K562 (cell line): ENCODE data around the gene NCOA1. TPM values are rescaled to one million over a fixed set of nuclear protein-coding genes. Genes with fewer than 3 reads are reported as not detected.

ENCODE experiments used
- FOXA1 ChIP-seq: fragments of 450-650 bp; IDR thresholded peaks from 2 replicates; pipeline ENCODE4 v1.6.1; 2016; ENCODE audit warnings: mild to moderate bottlenecking, borderline replicate concordance
- PTRF ChIP-seq: fragments of 450-650 bp; IDR thresholded peaks from 2 replicates; pipeline ENCODE4 v1.6.1; 2016; ENCODE audit warnings: mild to moderate bottlenecking, missing genetic modification characterization, missing compliant biosample characterization
- STAT5B ChIP-seq: fragments of 250-450 bp; sonication (Bioruptor Pico); IDR thresholded peaks from 2 replicates; pipeline ENCODE4 v1.8.0; 2021; ENCODE audit warnings: mild to moderate bottlenecking, inconsistent platforms
- ZFP36 ChIP-seq: fragments of 150-350 bp; IDR thresholded peaks from 2 replicates; pipeline ENCODE4 v1.6.1; 2018; ENCODE audit warnings: low read length, low read depth; ENCODE audit not compliant: partially characterized antibody
- ZNF717 ChIP-seq: fragments of 250-450 bp; sonication (Bioruptor Pico); IDR thresholded peaks from 2 replicates; pipeline ENCODE4 v1.5.0; 2021
- ZNF785 ChIP-seq: fragments of 250-450 bp; sonication (Bioruptor Pico); IDR thresholded peaks from 2 replicates; pipeline ENCODE4 v1.4.0; 2020; ENCODE audit warnings: mild to moderate bottlenecking
- ZZZ3 ChIP-seq: fragments of 450-650 bp; IDR thresholded peaks from 2 replicates; pipeline ENCODE4 v1.6.1; 2016; ENCODE audit warnings: antibody characterized with exemption, mild to moderate bottlenecking, moderate library complexity
- polyA plus RNA-seq, 8 experiments: library from polyadenylated mRNA; depleted of rRNA in 4 of 8; stranded (reverse) in 5 of 8; unstranded in 3 of 8; fragments of >200 nt; fragmentation: Nextera tagmentation in 2 of 8; fragmentation: Illumina TruSeq in 1 of 8; extraction: Ambion mirVana in 2 of 8; extraction: Trizol in 1 of 8; gene quantifications; 2 replicates each; pipeline versions ENCODE4 v1.2.1 to v1.2.3, GENCODE V29; 2011 to 2014; ENCODE audit warnings: inconsistent platforms in 1 of 8, missing spikeins in 1 of 8
- total RNA-seq, 7 experiments: library from RNA; depleted of rRNA in 6 of 7; stranded (reverse); fragments of >200 nt in 6 of 7; fragmentation: Illumina TruSeq in 2 of 7; extraction: Trizol in 2 of 7; gene quantifications; 2 replicates each; pipeline versions ENCODE4 v1.2.1 to v1.2.3, GENCODE V29; 2011 to 2021; ENCODE audit warnings: low replicate concordance in 1 of 7
- TF ChIP-seq, protein P1 (sequence below): IDR thresholded peaks from 2 replicates; pipeline ENCODE4 v1.6.1; 2011; ENCODE audit warnings: borderline replicate concordance, low read depth, mild to moderate bottlenecking, moderate library complexity, low read length; ENCODE audit not compliant: insufficient read depth, poor library complexity, severe bottlenecking
- TF ChIP-seq, protein P2 (sequence below): sonication (generic); formaldehyde crosslinking; IDR thresholded peaks from 2 replicates; pipeline ENCODE4 v1.9.0; 2022; ENCODE audit warnings: mild to moderate bottlenecking, missing genetic modification reagents
- TF ChIP-seq, protein P3 (sequence below), 2 experiments: IDR thresholded peaks; 2 replicates each; pipeline ENCODE4 v1.6.1; 2012; ENCODE audit warnings: improper control_type of control experiment in 2 of 2, low read depth in 2 of 2, low read length in 2 of 2, borderline replicate concordance in 1 of 2
- TF ChIP-seq, protein P4 (sequence below), 2 experiments: fragments of 150-350 bp in 1 of 2; IDR thresholded peaks; 2 replicates each; pipeline ENCODE4 v1.6.1; 2012 to 2016; ENCODE audit warnings: low read depth in 2 of 2, low read length in 2 of 2, mild to moderate bottlenecking in 1 of 2, moderate library complexity in 1 of 2
- TF ChIP-seq, protein P5 (sequence below): fragments of 250-450 bp; sonication (Bioruptor Pico); IDR thresholded peaks from 2 replicates; pipeline ENCODE4 v1.9.0; 2021; ENCODE audit warnings: mild to moderate bottlenecking, inconsistent platforms
- TF ChIP-seq, protein P6 (sequence below): fragments of 450-650 bp; IDR thresholded peaks from 2 replicates; pipeline ENCODE4 v1.6.1; 2014; ENCODE audit warnings: low read depth, mild to moderate bottlenecking, moderate library complexity, borderline replicate concordance

NCOA1 gene
- total and polyA plus RNA-seq, 9 of the 15 experiments (the other 6 are each of a cell fraction or from before 2014, with no cell fraction given), result 4.9 to 25.7 (median 17.0) TPM

DNA sequence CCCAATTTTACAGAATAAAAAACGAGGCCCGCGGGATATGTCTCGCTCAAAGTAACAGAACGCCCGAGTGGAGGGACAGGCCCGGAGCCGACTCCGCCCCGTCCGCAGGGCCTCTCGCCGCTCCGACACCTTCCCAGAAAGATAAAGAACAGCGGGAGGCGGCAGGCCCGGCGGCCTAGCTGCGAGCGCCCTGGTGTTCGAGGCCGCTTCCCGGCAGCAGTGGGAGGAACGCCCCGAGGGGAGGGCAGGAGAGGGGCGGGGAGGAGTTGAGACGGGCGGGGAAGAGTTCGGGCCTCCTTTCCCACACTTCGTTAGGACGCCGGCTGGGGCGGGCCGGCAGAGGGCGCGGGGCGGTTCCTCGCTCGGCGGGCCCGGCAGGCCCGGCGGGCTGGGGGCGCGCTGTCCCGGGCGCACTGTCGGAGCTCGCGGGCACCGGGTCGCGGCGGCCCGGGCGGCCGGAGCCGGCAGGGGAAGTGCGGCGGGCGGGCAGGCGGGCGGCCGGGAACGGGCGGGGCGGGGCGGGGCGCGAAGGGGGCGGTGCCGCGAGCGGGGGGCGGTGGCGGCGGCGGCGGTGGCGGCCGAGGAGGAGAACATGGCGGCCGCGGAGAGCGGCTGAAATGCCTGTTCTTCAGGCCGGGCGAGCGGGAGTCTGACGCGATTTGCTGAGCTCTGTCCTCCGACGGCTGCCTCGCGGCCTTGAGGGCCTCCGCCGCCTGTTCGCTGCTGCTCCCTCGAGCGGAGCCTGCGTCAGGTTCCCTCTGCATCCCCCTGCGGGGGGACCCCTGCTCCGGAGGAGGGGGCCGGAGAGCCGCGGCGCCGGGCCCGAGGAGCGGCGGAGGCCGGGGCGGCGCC, at the start of gene NCOA1 (continued):
- TF ChIP-seq, protein P1, sequence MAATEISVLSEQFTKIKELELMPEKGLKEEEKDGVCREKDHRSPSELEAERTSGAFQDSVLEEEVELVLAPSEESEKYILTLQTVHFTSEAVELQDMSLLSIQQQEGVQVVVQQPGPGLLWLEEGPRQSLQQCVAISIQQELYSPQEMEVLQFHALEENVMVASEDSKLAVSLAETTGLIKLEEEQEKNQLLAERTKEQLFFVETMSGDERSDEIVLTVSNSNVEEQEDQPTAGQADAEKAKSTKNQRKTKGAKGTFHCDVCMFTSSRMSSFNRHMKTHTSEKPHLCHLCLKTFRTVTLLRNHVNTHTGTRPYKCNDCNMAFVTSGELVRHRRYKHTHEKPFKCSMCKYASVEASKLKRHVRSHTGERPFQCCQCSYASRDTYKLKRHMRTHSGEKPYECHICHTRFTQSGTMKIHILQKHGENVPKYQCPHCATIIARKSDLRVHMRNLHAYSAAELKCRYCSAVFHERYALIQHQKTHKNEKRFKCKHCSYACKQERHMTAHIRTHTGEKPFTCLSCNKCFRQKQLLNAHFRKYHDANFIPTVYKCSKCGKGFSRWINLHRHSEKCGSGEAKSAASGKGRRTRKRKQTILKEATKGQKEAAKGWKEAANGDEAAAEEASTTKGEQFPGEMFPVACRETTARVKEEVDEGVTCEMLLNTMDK, result peak; percentile 83
- TF ChIP-seq STAT5B (CRISPR knock-in tag) (no peak), ZNF785 (CRISPR knock-in tag) (no peak), ZFP36 (no peak), ZNF717 (CRISPR knock-in tag) (no peak), ZZZ3 (no peak), PTRF (tag) (no peak), FOXA1 (no peak)
- TF ChIP-seq, protein P2, sequence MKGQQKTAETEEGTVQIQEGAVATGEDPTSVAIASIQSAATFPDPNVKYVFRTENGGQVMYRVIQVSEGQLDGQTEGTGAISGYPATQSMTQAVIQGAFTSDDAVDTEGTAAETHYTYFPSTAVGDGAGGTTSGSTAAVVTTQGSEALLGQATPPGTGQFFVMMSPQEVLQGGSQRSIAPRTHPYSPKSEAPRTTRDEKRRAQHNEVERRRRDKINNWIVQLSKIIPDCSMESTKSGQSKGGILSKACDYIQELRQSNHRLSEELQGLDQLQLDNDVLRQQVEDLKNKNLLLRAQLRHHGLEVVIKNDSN (CRISPR knock-in tag), result no peak
- TF ChIP-seq, protein P3, sequence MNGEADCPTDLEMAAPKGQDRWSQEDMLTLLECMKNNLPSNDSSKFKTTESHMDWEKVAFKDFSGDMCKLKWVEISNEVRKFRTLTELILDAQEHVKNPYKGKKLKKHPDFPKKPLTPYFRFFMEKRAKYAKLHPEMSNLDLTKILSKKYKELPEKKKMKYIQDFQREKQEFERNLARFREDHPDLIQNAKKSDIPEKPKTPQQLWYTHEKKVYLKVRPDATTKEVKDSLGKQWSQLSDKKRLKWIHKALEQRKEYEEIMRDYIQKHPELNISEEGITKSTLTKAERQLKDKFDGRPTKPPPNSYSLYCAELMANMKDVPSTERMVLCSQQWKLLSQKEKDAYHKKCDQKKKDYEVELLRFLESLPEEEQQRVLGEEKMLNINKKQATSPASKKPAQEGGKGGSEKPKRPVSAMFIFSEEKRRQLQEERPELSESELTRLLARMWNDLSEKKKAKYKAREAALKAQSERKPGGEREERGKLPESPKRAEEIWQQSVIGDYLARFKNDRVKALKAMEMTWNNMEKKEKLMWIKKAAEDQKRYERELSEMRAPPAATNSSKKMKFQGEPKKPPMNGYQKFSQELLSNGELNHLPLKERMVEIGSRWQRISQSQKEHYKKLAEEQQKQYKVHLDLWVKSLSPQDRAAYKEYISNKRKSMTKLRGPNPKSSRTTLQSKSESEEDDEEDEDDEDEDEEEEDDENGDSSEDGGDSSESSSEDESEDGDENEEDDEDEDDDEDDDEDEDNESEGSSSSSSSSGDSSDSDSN (IDR thresholded peaks at IDR 0.05; ENCODE audit: borderline replicate concordance in 1 of 2, low read depth in 2 of 2, low read length in 2 of 2), result peak; percentile 91 to 98
- TF ChIP-seq, protein P4, sequence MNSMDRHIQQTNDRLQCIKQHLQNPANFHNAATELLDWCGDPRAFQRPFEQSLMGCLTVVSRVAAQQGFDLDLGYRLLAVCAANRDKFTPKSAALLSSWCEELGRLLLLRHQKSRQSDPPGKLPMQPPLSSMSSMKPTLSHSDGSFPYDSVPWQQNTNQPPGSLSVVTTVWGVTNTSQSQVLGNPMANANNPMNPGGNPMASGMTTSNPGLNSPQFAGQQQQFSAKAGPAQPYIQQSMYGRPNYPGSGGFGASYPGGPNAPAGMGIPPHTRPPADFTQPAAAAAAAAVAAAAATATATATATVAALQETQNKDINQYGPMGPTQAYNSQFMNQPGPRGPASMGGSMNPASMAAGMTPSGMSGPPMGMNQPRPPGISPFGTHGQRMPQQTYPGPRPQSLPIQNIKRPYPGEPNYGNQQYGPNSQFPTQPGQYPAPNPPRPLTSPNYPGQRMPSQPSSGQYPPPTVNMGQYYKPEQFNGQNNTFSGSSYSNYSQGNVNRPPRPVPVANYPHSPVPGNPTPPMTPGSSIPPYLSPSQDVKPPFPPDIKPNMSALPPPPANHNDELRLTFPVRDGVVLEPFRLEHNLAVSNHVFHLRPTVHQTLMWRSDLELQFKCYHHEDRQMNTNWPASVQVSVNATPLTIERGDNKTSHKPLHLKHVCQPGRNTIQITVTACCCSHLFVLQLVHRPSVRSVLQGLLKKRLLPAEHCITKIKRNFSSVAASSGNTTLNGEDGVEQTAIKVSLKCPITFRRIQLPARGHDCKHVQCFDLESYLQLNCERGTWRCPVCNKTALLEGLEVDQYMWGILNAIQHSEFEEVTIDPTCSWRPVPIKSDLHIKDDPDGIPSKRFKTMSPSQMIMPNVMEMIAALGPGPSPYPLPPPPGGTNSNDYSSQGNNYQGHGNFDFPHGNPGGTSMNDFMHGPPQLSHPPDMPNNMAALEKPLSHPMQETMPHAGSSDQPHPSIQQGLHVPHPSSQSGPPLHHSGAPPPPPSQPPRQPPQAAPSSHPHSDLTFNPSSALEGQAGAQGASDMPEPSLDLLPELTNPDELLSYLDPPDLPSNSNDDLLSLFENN (IDR thresholded peaks at IDR 0.05; ENCODE audit: low read depth in 2 of 2, low read length in 2 of 2), result no peak
- TF ChIP-seq, protein P5, sequence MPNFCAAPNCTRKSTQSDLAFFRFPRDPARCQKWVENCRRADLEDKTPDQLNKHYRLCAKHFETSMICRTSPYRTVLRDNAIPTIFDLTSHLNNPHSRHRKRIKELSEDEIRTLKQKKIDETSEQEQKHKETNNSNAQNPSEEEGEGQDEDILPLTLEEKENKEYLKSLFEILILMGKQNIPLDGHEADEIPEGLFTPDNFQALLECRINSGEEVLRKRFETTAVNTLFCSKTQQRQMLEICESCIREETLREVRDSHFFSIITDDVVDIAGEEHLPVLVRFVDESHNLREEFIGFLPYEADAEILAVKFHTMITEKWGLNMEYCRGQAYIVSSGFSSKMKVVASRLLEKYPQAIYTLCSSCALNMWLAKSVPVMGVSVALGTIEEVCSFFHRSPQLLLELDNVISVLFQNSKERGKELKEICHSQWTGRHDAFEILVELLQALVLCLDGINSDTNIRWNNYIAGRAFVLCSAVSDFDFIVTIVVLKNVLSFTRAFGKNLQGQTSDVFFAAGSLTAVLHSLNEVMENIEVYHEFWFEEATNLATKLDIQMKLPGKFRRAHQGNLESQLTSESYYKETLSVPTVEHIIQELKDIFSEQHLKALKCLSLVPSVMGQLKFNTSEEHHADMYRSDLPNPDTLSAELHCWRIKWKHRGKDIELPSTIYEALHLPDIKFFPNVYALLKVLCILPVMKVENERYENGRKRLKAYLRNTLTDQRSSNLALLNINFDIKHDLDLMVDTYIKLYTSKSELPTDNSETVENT (CRISPR knock-in tag), result no peak
- TF ChIP-seq, protein P6, sequence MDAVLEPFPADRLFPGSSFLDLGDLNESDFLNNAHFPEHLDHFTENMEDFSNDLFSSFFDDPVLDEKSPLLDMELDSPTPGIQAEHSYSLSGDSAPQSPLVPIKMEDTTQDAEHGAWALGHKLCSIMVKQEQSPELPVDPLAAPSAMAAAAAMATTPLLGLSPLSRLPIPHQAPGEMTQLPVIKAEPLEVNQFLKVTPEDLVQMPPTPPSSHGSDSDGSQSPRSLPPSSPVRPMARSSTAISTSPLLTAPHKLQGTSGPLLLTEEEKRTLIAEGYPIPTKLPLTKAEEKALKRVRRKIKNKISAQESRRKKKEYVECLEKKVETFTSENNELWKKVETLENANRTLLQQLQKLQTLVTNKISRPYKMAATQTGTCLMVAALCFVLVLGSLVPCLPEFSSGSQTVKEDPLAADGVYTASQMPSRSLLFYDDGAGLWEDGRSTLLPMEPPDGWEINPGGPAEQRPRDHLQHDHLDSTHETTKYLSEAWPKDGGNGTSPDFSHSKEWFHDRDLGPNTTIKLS, result no peak
